NCI-H2227 treated with DMSO at 0.1 percent for 48 hours (cell line): Measurements from ENCODE around the gene DLL1.

Experiments
- DNase-seq: peaks from one replicate; lab custom pipeline; 2025; lab: John Stamatoyannopoulos, UW

DLL1 gene

DNA sequence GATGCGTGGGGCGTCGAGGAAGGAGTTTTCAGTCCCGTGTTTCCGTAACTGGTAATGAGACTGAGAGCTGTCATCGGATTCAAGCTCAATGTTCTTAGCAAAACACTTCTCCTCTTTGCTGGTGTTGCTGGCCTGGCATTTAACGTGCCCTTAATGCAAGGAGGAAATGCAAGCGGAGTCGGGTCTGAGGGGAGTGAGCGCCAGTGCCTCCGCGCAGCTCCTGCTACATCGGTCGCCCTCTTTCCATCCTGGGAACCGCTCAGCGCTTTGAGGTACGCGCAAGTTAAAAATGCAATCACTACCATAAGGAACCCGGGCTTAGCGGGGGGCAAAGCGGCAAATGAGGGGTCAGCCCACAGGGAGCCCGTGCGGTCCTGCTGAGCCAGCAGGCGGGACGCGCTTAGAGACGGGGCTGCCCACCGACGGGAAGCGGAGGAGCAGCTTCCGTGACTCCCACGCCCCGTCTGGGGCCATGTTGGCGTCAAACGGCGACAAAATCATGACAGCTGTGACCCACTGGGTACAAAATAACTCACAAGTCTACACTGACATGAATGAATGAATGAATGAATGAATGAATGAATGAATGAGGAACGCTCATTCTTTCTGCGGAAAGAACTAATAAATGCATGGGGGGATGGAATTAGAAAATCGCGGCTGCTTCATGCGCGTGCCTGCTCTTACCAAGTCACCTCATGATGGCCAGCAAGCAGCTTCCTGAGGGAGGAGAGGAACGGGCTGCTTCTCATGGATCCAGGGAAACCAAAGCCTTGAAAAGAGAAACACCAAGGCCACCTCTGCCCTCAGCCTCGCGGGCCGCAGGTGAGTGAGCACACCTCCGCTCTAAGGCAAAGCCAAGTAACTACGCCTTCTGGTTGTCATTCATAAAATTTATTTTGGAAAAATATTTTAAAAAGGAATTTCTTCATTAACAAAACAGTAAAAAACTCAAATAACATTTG is 9.3 kb downstream of the DLL1 start:
- no peak for DNase-seq

- DNase-seq: no peak
Measured at GRCh38 chr6:170280689-170281045, 10.2 kb downstream of the DLL1 start.

GRCh38 chr6:170279977-170280688 is 10.7 kb downstream of the DLL1 start:
- peak; percentile 46 for DNase-seq

- no peak for DNase-seq
Measured at GRCh38 chr6:170279426-170279825, 11.5 kb downstream of the DLL1 start.

- no peak for DNase-seq
Measured at GRCh38 chr6:170278743-170279094, 12.2 kb downstream of the DLL1 start.

GRCh38 chr6:170277893-170278742 is 12.8 kb downstream of the DLL1 start:
- no peak for DNase-seq

- no peak for DNase-seq
Measured at GRCh38 chr6:170276369-170277057, 14.4 kb downstream of the DLL1 start.

GRCh38 chr6:170274713-170275560 is 15.9 kb downstream of the DLL1 start:
- DNase-seq: no peak

DNA sequence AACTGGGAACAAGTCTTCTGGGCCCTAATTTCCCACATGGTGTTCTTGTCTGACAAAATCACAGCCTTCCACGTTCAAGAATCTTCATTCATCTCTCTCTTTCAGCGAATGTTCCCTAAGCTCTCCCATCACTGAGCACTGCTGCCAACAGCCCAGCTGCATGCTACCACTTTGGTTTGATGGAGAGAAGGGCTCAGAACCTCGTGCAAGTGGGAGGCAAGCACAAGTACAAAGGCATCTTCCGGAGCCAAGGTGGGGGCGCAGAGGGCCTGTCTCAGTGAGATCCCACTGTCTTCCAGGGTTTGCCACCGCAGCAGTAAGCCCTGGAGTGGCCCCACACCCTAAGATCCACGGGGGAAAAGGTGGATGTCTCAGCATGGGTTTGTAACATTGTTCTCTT is 17.2 kb downstream of the DLL1 start:
- no peak for DNase-seq

GRCh38 chr6:170273191-170273590 is 17.7 kb downstream of the DLL1 start:
- DNase-seq: no peak

DNA sequence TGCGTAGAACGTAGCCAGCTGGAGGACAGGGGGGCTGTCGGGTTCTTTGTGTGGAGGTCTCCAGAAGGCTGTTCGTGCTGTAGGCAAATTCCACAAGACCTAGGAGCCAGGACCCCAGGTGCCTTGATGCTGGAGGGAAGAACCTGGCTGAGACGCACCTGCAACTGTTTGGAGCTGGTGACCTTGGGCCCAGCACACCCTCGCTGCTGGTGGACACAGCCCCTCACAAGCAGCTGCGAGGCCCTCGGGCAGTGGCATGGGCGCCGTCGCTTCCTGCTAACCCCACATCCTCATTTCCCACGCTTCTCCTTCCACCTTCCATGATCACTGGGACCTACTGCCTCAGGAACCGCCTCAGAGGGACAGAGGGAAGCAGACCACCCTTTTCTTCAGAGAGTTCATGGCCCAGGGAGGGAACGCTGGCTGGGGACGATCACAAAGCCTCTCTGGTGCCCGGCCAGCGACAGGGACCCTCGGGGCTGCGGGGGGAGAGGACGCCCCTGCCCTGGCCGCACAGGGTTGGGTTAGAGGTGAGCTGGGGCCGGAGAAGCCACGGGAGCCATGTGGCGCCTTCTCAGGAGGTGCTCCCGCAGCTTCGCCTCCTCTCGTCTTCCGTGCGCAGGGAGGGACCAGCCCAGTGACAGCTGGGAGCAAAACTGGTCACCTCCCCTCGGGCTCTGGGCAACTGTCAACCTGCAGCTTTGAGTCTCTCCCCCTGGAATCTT is 18.4 kb downstream of the DLL1 start:
- DNase-seq: no peak

- DNase-seq: no peak
Measured at GRCh38 chr6:170271771-170272314, 19.0 kb downstream of the DLL1 start.

DNA sequence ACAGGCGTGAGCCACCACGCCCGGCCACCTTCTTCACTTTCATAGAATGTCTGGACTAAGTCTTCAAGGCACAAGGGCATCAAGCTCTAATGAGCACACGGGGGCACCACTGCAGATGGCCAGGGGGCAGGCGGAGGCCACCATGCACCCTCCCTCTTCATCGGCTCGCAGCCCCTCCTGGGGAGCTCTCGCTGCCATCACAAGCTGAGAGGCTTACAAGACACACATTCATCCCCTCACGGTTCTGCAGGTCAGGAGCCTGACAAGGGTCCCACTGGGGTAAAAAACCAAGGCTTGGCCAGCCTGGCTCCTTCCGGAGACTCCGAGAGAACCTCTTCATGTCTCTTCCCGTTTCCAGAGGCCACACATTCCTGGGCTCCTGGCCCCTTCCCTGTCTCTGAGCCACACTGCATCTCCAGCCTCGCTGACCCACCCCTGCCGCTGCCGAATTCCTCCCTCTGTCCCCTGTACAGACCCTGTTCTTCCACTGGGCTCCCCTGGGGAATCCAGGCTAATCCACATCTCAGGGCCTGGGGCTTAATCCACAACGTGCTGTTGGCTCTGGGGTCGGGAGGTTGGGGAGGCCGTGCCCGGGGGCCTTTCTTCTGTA is 19.8 kb downstream of the DLL1 start:
- DNase-seq: no peak

- no peak for DNase-seq
Measured at GRCh38 chr6:170269846-170270541, 20.9 kb downstream of the DLL1 start.

- no peak for DNase-seq
Measured at GRCh38 chr6:170269151-170269845, 21.6 kb downstream of the DLL1 start.

DNA sequence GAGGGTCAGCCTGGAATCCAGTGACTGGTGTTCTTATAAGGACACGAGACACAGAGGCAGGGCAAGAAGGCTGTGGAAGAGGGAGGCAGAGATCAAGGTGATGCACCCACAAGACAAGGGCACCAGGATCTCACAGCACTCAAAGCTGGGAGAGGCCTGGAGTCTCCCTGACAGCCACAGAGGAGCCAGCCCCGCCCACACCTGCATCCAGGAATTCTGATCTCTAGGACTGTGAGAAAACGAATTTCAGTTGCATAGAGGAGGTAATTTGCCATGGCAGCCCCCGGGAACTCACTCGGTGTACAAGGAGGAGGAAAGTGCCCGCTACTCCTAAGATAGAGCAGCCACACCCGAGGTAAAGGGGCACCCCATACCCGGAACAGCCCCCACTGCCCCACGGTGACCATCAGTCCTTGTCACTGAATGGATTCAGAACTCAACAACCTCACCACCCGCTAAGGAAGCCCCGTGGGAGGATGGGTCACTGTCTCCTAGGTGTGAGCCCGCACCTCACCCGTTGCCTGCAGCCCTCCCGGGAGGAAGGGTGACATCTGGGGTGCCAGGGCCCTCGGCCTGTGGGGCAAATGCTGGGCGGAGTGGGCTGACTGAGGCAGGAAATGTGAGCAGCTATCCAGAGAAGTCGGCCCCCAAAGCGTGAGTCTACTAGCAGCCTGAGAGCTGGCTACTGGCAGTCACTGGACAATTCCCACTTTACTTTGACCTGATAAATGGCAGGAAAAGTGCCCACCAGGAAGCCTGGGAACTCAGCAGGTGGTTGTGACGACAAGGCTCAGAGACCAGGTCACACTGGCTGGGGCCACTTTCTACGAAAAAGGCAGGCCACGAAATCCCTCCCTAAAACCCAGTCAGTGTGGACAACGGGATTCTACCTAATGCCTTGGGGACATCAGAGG is 22.4 kb downstream of the DLL1 start:
- DNase-seq: no peak

DNA sequence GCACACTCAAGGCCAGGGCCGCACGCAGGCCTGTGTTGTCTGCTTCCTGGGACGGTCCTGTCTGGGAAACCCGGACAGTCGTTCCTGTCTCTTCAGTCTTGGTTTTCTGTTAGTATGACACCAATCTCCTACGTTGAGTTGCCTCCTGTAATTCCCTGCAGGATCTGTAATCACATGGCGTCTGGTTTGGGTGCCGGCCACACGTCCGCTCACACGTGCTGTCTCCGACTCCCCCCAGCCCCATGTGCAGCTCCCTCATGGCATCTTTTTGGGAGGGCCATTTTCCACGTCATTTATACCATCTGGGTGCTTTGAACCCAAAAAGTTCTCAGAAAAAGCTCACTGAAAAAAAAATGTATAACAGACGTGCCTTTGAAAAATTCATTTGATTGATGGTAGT is 23.2 kb downstream of the DLL1 start:
- DNase-seq: no peak
